Tongue (tissue), 2 donors: ENCODE results near the gene HM13. TPM values are rescaled to one million over a fixed set of nuclear protein-coding genes. Genes with fewer than 3 reads are reported as not detected.
"Not testable (repeated sequence)": the region's sequence is repeated elsewhere in the genome, so short reads cannot be mapped to it uniquely, and the experiment has no call there.

ENCODE experiments used
- DNase-seq: peaks from one replicate; pipeline ENCODE4 v3.0.0-alpha.2; 2015
- total RNA-seq: library from RNA; depleted of rRNA; stranded (reverse); fragments of >200 nt; gene quantifications from one replicate; pipeline ENCODE4 v1.2.3, GENCODE V29; 2014

Gene HM13
- total RNA-seq, 1 donor from 2014 or later = 44.3 TPM

DNA sequence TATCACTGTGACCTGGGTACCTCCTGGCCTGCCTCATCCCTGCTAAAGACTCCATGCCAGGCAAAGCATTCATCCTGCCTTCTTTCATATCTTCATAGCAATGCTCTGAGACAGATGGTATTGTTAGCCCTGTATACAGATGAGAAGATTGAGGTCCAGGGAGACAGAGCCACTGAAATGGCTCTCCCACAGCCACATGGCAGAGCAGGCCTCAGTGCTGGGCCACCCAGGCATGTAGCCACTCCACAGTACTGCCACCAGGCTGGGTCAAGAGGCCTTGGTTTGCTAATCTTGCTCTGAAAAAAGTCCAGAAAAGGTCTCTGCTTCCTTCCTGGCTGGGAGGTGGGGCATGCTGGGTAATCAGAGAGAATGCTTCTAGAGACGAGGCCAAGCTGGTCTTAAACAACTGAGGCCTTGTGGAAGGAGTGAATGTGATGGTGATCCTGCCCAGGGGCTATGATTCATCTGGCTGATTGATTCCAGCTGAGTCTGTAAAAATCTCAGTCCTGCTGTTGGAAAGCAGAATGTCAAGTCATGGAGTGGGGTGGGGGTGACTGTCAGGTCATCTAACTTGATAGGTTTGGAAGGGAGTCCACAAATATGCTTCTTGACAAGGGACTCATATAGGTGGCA, 29.8 kb downstream of the HM13 start:
- DNase-seq = peak; percentile 33

DNA sequence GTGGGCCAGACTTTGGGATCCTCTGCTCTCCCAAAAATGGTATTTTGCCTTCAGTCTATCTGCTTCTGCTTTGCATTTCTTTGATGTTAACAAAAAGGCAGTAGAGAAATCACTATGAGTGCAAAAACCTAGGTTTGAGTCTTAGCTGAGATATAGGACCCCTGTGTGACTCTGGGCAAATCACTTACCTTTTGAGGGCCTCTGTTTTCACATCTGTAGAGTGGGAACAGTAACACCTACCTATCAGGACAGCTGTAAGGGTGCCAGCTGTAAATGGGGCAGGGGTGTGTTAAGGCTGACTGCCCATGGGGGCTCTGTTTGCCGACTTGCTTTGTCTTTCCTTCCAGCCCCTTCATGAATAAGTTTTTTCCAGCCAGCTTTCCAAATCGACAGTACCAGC, 30.4 kb downstream of the HM13 start:
- DNase-seq = no peak

DNA sequence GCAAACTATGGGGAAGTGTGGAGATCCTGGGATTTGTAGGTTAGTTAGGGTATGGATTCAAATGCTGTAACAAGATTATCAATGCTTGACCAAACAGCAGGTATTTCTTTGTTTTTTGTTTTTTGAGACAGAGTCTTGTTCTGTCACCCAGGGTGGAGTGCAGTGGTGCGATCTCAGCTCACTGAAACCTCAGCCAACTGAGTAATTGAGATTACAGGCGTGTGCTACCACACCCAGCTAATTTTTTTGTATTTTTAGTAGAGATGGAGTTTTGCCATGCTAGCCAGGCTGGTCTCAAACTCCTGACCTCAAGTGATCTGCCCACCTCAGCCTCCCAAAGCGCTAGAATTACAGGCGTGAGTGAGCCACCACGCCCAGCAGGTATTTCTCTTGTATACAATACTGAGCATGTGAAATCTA, 31.4 kb downstream of the HM13 start:
- not testable (repeated sequence) for DNase-seq

DNA sequence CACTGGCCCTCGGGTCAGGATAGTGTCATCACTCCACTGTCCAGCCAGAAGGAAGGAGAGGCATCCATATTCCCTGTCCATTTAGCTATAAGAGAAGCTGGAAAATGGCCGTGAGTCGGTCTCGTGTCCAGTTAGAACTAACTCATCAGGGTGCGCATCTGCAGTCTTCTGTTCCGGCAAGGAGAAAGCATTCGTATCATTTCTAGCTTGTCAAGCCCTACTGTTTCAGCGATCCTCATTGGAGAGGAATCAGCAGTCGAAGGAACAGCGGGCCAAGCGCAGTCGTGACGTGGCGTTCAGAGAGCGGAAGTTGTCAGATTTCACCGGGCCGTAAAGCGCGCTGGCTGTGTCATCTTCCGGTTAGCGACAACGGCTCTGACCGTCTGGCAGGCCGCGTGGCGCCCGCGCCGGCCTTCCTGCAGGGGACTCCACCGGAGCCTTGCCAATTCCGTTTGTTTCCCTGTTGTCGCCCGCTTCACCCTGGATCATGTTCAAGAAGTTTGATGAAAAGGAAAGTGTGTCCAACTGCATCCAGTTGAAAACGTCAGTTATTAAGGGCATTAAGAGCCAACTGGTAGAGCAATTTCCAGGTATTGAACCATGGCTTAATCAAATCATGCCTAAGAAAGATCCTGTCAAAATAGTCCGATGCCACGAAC, 32.9 kb downstream of the HM13 start:
- DNase-seq = peak; percentile 94

- no peak for DNase-seq
Observed at GRCh38 chr20:31547720-31548298, 33.6 kb downstream of the HM13 start.

DNA sequence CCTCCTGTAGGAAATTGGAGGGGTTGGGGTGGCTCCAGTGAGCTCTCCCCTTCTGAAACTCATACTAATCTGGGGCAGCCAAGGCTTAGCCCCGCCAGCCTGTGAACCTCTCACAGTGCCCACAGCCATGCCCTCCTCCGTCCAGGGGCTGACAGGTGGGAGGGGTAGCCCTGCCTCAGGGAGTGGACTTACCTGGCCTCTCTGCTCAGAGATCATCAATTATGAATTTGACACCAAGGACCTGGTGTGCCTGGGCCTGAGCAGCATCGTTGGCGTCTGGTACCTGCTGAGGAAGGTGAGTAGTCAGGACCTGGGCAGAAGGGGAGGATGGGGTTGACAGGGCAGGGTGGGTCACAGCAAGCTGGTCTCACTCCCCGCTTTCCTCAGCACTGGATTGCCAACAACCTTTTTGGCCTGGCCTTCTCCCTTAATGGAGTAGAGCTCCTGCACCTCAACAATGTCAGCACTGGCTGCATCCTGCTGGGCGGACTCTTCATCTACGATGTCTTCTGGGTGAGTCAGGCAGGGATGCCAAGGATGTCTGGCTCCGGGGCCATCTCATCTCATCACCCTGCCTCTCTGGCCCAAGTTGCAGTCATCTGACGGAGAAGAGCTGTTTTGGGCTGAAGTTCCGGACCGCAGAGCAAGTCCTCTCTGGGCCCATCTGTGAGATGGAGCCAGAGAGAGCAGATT, 34.7 kb downstream of the HM13 start:
- DNase-seq = no peak

- no peak for DNase-seq
Observed at GRCh38 chr20:31549513-31549880, 35.3 kb downstream of the HM13 start.

- no peak for DNase-seq
Observed at GRCh38 chr20:31550099-31550498, 35.9 kb downstream of the HM13 start.

DNA sequence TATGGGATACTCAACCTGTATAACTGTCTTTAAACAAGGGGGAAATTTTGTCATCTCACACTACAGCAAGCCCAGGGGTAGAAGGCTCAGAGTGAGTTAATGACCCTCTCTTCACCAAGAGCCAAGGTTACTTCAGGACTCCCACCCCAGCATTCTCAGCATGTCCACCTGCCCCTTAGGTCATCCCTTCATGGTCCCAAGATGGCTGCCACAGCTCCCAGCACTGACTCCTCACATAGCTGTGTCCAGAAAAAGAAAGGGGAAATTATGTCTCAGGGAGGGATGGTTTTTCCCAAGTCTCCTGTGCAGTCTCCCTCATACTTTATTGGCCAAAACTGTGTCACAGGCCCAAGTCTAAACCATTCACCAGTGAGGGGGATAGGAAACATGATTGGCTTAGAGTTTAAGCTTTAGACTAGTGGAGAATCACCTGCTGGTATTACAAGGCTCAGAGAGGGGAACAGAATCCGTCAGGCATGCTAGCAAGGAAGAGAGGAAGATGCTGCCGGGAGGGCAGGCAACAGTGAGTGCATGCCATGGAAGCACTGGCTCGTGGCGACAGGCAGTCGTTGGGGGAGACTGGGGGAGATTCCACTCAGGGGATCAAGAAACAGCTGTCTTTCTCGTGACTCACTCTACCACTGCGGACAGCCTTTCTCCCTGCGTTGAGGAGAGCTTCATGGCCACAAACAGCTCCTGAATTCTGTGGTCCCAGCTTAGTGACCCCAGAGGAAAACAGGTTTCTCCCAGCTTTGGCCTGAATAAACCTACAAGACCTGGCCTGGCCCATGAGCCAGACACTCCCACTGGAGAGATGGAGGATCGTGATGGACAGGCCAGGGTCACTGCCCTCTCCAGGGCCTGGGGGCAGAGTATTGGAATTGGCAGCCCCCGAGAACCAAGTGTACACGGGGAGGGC, 37.2 kb downstream of the HM13 start:
- DNase-seq = no peak

- DNase-seq = no peak
Observed at GRCh38 chr20:31555203-31555775, 41.0 kb downstream of the HM13 start.

DNA sequence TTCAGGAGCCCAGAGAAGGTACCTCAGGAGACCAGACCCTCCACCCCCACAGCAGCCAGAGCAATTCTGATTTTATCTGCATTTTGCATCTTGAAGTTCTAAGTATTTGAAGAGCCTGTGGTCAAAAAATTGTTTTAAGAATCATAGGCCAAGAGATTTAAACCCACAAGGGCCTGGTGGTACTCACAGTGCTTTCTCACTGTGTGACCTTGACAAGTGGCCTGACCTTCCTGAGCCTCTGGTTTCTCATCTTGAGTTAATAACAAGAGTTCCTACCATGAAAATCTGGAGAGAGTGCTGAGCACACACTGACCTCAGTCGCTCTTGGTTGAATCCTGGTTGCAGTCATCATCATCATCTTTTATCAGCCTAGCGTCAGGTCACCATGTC, 45.5 kb downstream of the HM13 start:
- DNase-seq = no peak

DNA sequence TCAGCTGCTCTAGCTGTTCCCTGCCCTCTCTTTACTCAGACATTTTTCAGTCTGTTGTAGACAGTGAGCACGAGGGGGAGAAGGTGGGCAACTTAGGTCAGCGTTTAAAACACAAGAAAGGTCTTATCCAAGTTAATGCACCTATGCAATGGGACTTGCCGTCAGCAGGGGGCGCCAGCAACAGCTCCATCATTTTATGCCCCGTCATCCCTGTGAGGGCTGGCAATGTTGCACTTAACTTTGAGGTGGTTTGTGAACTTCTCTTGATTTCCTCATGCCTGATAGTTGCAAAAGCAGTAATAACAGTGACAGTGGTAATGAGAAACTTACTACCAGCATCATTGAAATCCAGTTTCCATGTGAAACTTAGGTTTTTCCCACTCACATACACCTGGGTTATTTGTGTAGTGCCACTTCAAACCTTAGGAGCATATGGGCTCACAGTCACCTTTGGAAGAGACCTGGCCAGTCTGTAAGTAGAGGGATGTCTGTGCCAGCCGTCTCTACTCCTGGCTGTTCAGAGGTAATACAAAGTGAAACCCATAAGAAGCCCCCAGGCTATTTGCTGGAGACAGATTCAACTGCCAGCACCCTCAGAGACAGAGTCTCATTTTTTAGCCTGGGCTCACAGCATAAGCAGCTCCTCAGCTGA, 46.0 kb downstream of the HM13 start:
- DNase-seq = peak; percentile 74

- DNase-seq = no peak
Observed at GRCh38 chr20:31560746-31561598, 46.7 kb downstream of the HM13 start.

DNA sequence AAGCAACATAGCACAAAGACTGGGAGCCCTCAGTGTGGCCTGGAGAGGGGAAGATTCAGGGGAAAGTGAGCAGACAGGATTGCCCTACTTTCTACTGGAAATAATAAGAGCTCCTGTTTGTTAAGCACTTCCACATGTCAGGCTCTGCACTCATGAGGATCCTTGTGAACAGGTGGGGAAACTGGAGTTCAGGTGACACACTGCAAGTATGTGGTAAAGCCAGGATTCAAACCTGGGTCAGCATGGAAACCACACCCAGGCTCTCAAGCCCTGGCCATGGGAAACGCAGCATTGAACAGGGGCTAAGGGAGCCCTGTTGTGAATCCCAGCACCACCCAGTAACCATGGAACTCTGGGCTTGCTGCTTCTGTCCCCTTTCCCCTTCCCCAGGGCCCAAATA, 48.0 kb downstream of the HM13 start:
- no peak for DNase-seq

GRCh38 chr20:31564284-31564683, 50.0 kb downstream of the HM13 start:
- no peak for DNase-seq

DNA sequence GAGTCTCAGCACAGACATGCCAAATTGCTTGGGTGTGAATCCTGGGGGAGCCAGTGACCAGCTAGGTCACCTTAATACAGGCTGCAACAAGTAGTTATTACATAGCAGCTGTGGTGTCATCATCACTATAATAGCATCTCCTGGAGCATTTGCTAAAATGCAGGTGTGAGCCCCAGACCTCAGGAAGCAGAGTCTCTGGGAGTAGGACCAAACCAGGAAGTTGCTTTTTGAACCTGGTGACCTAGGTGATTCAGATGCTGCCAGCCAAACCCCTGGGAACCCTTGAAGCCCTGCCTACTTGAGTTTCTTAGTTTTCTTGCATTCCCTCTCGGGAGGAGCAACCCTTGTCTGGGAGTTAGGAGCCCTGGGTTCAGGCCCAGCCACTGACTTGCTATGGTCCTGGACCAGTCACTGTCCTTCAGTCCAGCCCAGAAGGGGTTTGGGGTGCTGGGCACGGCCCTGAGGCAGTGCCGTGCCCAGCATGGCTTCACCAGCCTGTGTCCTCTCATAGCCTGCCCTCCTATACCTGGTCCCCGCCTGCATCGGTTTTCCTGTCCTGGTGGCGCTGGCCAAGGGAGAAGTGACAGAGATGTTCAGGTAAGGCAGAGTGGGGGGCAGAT, 51.6 kb downstream of the HM13 start:
- no peak for DNase-seq

DNA sequence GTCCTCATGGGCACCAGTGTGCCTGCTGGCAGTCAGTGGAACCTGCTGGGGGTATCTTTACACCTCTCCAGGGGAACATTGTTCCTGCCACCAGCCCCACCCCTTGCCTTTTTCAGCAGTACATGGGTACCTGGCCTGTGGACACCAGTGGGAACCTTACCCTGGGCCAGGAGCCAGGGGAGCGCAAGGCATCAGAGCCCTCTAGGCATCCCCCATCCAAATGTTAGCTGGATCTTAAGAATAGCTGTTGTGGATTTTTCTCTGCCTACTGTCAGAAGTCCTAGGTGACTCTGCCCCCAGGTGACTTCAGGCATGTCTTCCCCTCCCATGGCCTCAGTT, 52.0 kb downstream of the HM13 start:
- no peak for DNase-seq

- peak; percentile 28 for DNase-seq
Observed at GRCh38 chr20:31566658-31567379, 52.6 kb downstream of the HM13 start.

- no peak for DNase-seq
Observed at GRCh38 chr20:31567380-31567720, 53.1 kb downstream of the HM13 start.
